CD8-positive, alpha-beta memory T cell (primary cell): ENCODE measurements around the gene ARID5A. TPM values are rescaled to one million over a fixed set of nuclear protein-coding genes. Genes with fewer than 3 reads are reported as not detected.
"Not testable (repeated sequence)": the region's sequence is repeated elsewhere in the genome, so short reads cannot be mapped to it uniquely, and the experiment has no call there.

ENCODE experiments used
- CTCF ChIA-PET: fragments of 350-600 bp; sonication (Branson Sonifier 250); formaldehyde crosslinking; loops from one replicate; lab custom pipeline; 2021; ENCODE audit warnings: antibody characterized with exemption; lab: Charles Lee
- POLR2A ChIA-PET: fragments of 350-600 bp; sonication (Branson Sonifier 250); formaldehyde crosslinking; loops from one replicate; lab custom pipeline; 2021; ENCODE audit warnings: antibody characterized with exemption; lab: Charles Lee
- DNase-seq, 5 donors: peaks; one replicate each; pipeline versions ENCODE4 v3.0.0 to v3.0.0-alpha.2; 2020 to 2022; ENCODE audit warnings: mixed read lengths in 1 of 5
- H3K27ac ChIP-seq: one replicate; pipeline ENCODE4 v1.7.0; 2013; ENCODE audit warnings: low read depth, mild to moderate bottlenecking, low read length, moderate library complexity
- H3K27me3 ChIP-seq: 2 replicates; pipeline ENCODE4 v1.7.0; 2013; ENCODE audit warnings: low read length, mild to moderate bottlenecking; ENCODE audit not compliant: insufficient read depth, poor library complexity, severe bottlenecking
- H3K36me3 ChIP-seq: 2 replicates; pipeline ENCODE4 v1.7.0; 2013; ENCODE audit warnings: mild to moderate bottlenecking, low read length, moderate library complexity; ENCODE audit not compliant: insufficient read depth
- H3K4me1 ChIP-seq: 2 replicates; pipeline ENCODE4 v1.7.0; 2013; ENCODE audit warnings: mild to moderate bottlenecking, low read length, moderate library complexity; ENCODE audit not compliant: insufficient read depth
- H3K4me3 ChIP-seq: 2 replicates; pipeline ENCODE4 v1.7.0; 2013; ENCODE audit warnings: mild to moderate bottlenecking, low read length
- H3K9me3 ChIP-seq: 2 replicates; pipeline ENCODE4 v1.7.0; 2013; ENCODE audit warnings: mild to moderate bottlenecking, low read length
- H3K27ac Mint-ChIP-seq, 8 donors: one replicate each; pipeline ENCODE4 v1.8.0; 2020 to 2021; ENCODE audit warnings: mixed read lengths in 8 of 8, mild to moderate bottlenecking in 6 of 8, inconsistent platforms in 3 of 8, moderate library complexity in 3 of 8
- H3K27me3 Mint-ChIP-seq, 2 donors: one replicate each; pipeline ENCODE4 v1.8.0; 2020 to 2021; ENCODE audit warnings: mixed read lengths in 2 of 2, mild to moderate bottlenecking in 1 of 2, moderate library complexity in 1 of 2
- H3K36me3 Mint-ChIP-seq, 3 donors: one replicate each; pipeline ENCODE4 v1.8.0; 2020 to 2021; ENCODE audit warnings: mixed read lengths in 3 of 3, inconsistent platforms in 1 of 3, mild to moderate bottlenecking in 1 of 3
- H3K4me1 Mint-ChIP-seq, 3 donors: one replicate each; pipeline ENCODE4 v1.8.0; 2020 to 2021; ENCODE audit warnings: mixed read lengths in 3 of 3, inconsistent platforms in 1 of 3, mild to moderate bottlenecking in 1 of 3
- H3K4me3 Mint-ChIP-seq, 7 donors: one replicate each; pipeline ENCODE4 v1.8.0; 2020 to 2021; ENCODE audit warnings: mixed read lengths in 7 of 7, mild to moderate bottlenecking in 6 of 7, moderate library complexity in 4 of 7, inconsistent platforms in 2 of 7
- H3K9me3 Mint-ChIP-seq, 5 donors: one replicate each; pipeline ENCODE4 v1.8.0; 2020 to 2022; ENCODE audit warnings: mixed read lengths in 5 of 5, mild to moderate bottlenecking in 3 of 5, moderate library complexity in 2 of 5, inconsistent platforms in 1 of 5
- polyA plus RNA-seq: library from polyadenylated mRNA; unstranded; fragments of 300-500 nt; fragmentation: Illumina TruSeq; gene quantifications from one replicate; pipeline ENCODE4 v1.2.3, GENCODE V29; 2021
- total RNA-seq, 2 experiments: library from RNA; stranded (reverse); gene quantifications; one replicate each; pipeline ENCODE4 v1.2.3, GENCODE V29; 2021

The ARID5A gene
- total and polyA plus RNA-seq, 3 experiments from 2014 or later: 84.0 to 147 (median 146) TPM

DNA sequence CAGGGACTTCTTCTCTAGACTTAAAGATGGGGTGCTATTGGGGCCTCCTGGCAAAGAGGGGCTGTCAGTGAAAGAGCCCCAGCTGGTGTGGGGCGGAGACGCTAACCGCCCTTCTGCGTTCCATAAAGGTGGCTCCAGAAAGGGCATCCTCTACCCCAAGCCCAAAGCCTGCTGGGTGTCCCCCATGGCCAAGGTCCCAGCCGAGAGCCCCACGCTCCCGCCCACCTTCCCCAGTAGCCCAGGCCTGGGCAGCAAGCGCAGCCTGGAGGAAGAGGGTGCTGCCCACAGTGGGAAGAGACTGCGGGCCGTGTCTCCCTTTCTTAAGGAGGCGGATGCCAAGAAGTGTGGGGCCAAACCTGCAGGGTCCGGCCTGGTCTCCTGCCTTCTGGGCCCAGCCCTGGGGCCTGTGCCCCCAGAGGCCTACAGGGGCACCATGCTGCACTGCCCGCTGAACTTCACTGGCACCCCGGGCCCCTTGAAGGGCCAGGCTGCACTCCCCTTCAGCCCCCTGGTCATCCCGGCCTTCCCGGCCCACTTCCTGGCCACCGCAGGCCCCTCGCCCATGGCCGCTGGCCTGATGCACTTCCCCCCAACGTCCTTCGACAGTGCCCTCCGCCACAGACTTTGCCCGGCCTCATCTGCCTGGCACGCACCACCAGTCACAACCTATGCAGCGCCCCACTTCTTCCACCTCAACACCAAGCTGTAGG lies 15.2 kb downstream of the ARID5A start:
- ChIA-PET CTCF (interaction anchor here (3.2 to 8.3 kb wide), 4 partner anchors 7 to 144 kb away, joined by 17 to 117 read pairs (median 58); partner anchors contain the start of gene ARID5A), POLR2A (interaction anchor here (0.6 kb wide), 1 partner anchor 13 kb away, joined by 3 read pairs; no protein-coding TSS in a partner anchor)
- Histone ChIP-seq H3K4me3 (no peak overlapping the region), H3K36me3 (peaks cover 18% of the 10 kb centered on the region), H3K9me3 (no peaks in the 10 kb centered on the region), H3K27ac (no peak overlapping the region), H3K4me1 (peaks cover 19% of the 10 kb centered on the region), H3K27me3 (no peaks in the 10 kb centered on the region)
- peaks cover 0 to 53% (median 2%) of the 10 kb centered on the region in 3 donors for H3K36me3 Mint-ChIP-seq
- H3K27ac Mint-ChIP-seq: peak overlapping the region in 3 of 8 donors; percentile 50 to 54 (median 52)
- H3K4me3 Mint-ChIP-seq: no peak overlapping the region
- no peaks in the 10 kb centered on the region for H3K9me3 Mint-ChIP-seq
- DNase-seq: no peak
- H3K4me1 Mint-ChIP-seq: peaks cover 24 to 44% (median 26%) of the 10 kb centered on the region in 3 donors
- H3K27me3 Mint-ChIP-seq: no peaks in the 10 kb centered on the region

- Histone ChIP-seq H3K27ac (no peak overlapping the region), H3K27me3 (no peaks in the 10 kb centered on the region), H3K4me3 (no peak overlapping the region), H3K9me3 (no peaks in the 10 kb centered on the region), H3K4me1 (peaks cover 12% of the 10 kb centered on the region), H3K36me3 (peaks cover 18% of the 10 kb centered on the region)
- Mint-ChIP-seq H3K27me3 (no peaks in the 10 kb centered on the region), H3K27ac (peak overlapping the region in 5 of 8 donors; percentile 15 to 74 (median 52)), H3K4me3 (no peak overlapping the region), H3K36me3 (peaks cover 0 to 46% (median 2%) of the 10 kb centered on the region in 3 donors), H3K4me1 (peaks cover 18 to 42% (median 20%) of the 10 kb centered on the region in 3 donors), H3K9me3 (no peaks in the 10 kb centered on the region)
- CTCF ChIA-PET: interaction anchor here (1.4 to 8.3 kb wide), 6 partner anchors 8 to 271 kb away, joined by 5 to 117 read pairs (median 32); partner anchors contain the start of gene ARID5A
- no peak for DNase-seq
- POLR2A ChIA-PET: interaction anchor here (3.0 kb wide), 1 partner anchor 13 kb away, joined by 51 read pairs; the partner anchor contains the start of gene ARID5A
These were observed 16.0 kb downstream of the ARID5A start for GRCh38 chr2:96552315-96553175.

- Histone ChIP-seq H3K27ac (no peak overlapping the region), H3K27me3 (no peaks in the 10 kb centered on the region), H3K36me3 (peaks cover 14% of the 10 kb centered on the region), H3K4me3 (no peak overlapping the region), H3K9me3 (no peaks in the 10 kb centered on the region), H3K4me1 (peaks cover 12% of the 10 kb centered on the region)
- H3K4me1 Mint-ChIP-seq: peaks cover 15 to 37% (median 19%) of the 10 kb centered on the region in 3 donors
- no peaks in the 10 kb centered on the region for H3K9me3 Mint-ChIP-seq
- no peaks in the 10 kb centered on the region for H3K27me3 Mint-ChIP-seq
- CTCF ChIA-PET: interaction anchor here (0.6 to 8.3 kb wide), 32 partner anchors 9 to 561 kb away, joined by 3 to 117 read pairs (median 5); partner anchors contain the start of genes ANKRD39 and ARID5A
- H3K4me3 Mint-ChIP-seq: peak overlapping the region in 5 of 7 donors; percentile 28 to 65 (median 37)
- POLR2A ChIA-PET: interaction anchor here (1.2 to 3.0 kb wide), 2 partner anchors 14 to 146 kb away, joined by 12 to 51 read pairs; partner anchors contain the start of gene ARID5A
- peak overlapping the region; percentile 15 to 94 (median 56) for H3K27ac Mint-ChIP-seq
- peaks cover 0 to 41% (median 2%) of the 10 kb centered on the region in 3 donors for H3K36me3 Mint-ChIP-seq
- DNase-seq: no peak
These were observed 16.8 kb downstream of the ARID5A start for GRCh38 chr2:96553176-96553956.

DNA sequence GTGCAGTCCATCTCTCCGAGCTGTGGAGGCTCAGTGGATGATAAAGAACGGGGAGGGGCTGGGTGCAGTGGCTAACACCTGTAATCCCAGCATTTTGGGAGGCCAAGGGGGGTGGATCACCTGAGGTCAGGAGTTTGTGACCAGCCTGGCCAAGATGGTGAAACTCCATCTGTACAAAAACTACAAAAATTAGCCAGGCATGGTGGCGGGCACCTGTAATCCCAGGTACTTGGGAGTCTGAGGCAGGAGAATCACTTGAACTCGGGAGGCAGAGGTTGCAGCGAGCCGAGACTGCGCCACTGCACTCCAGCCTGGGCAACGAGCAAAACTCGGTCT lies 17.4 kb downstream of the ARID5A start:
- Mint-ChIP-seq H3K27ac (peak overlapping the region in 7 of 8 donors; percentile 32 to 94 (median 61)), H3K4me3 (peak overlapping the region in 4 of 7 donors; percentile 28 to 41 (median 36)), H3K36me3 (peaks cover 0 to 35% (median 2%) of the 10 kb centered on the region in 3 donors), H3K4me1 (peaks cover 15 to 37% (median 19%) of the 10 kb centered on the region in 3 donors)
- peaks cover 12% of the 10 kb centered on the region for H3K4me1 ChIP-seq
- not testable (repeated sequence) for H3K27me3 ChIP-seq, DNase-seq, H3K27me3 Mint-ChIP-seq, H3K9me3 Mint-ChIP-seq, H3K9me3 ChIP-seq, H3K27ac ChIP-seq, H3K36me3 ChIP-seq, H3K4me3 ChIP-seq
- ChIA-PET CTCF (interaction anchor here (0.6 to 8.3 kb wide), 38 partner anchors 9 to 561 kb away, joined by 3 to 117 read pairs (median 4); partner anchors contain the start of genes ANKRD39 and ARID5A), POLR2A (interaction anchor here (1.0 to 3.0 kb wide), 3 partner anchors 15 to 147 kb away, joined by 4 to 51 read pairs (median 12); partner anchors contain the start of gene ARID5A)

- peaks cover 15 to 37% (median 19%) of the 10 kb centered on the region in 3 donors for H3K4me1 Mint-ChIP-seq
- Histone ChIP-seq H3K27ac (no peak overlapping the region), H3K27me3 (no peaks in the 10 kb centered on the region), H3K9me3 (no peaks in the 10 kb centered on the region), H3K36me3 (peaks cover 3% of the 10 kb centered on the region), H3K4me1 (peaks cover 12% of the 10 kb centered on the region), H3K4me3 (no peak overlapping the region)
- H3K27me3 Mint-ChIP-seq: no peaks in the 10 kb centered on the region
- DNase-seq: peak; percentile 59 to 81 (median 67)
- H3K27ac Mint-ChIP-seq: peak overlapping the region in 6 of 8 donors; percentile 32 to 94 (median 57)
- ChIA-PET CTCF (interaction anchor here (0.5 to 8.3 kb wide), 40 partner anchors 8 to 562 kb away, joined by 3 to 117 read pairs (median 4); partner anchors contain the start of genes ANKRD39 and ARID5A), POLR2A (interaction anchor here (1.0 to 3.0 kb wide), 3 partner anchors 15 to 147 kb away, joined by 4 to 51 read pairs (median 12); partner anchors contain the start of gene ARID5A)
- H3K36me3 Mint-ChIP-seq: peaks cover 0 to 35% (median 2%) of the 10 kb centered on the region in 3 donors
- H3K4me3 Mint-ChIP-seq: peak overlapping the region in 4 of 7 donors; percentile 13 to 61 (median 32)
- no peaks in the 10 kb centered on the region for H3K9me3 Mint-ChIP-seq
These were observed 18.0 kb downstream of the ARID5A start for GRCh38 chr2:96554293-96555145.

DNA sequence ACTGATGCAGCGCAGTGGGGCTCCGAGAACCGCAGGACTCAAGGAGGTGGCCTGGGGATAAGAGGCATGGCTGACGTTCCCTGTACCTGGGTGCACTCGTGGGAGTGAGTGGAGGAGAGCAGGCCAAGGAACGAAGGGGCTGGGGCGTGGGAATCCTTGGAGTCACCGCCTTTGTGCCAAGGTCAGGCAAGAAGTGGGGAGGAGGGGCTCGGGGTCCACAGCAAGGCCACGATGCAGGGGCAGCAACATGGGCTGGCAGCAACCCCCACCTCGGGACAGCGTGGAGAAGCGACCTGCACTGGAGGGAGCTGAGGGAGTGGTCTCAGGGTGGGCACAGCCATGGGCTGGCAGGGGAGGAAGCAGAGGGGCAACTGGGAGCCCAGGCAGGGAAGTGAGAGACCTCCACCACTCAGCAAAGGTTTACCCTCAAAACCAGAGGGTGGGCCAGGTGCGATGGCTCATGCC lies 18.6 kb downstream of the ARID5A start:
- Histone ChIP-seq H3K9me3 (no peaks in the 10 kb centered on the region), H3K27ac (no peak overlapping the region), H3K27me3 (no peaks in the 10 kb centered on the region), H3K4me3 (no peak overlapping the region), H3K4me1 (peaks cover 12% of the 10 kb centered on the region), H3K36me3 (no peaks in the 10 kb centered on the region)
- ChIA-PET POLR2A (interaction anchor here (3.0 kb wide), 1 partner anchor 16 kb away, joined by 51 read pairs; the partner anchor contains the start of gene ARID5A), CTCF (interaction anchor here (0.5 to 8.3 kb wide), 19 partner anchors 8 to 416 kb away, joined by 3 to 117 read pairs (median 6); partner anchors contain the start of gene ARID5A)
- Mint-ChIP-seq H3K4me3 (peak overlapping the region in 1 of 7 donors; percentile 61), H3K27me3 (no peaks in the 10 kb centered on the region), H3K4me1 (peaks cover 15 to 37% (median 19%) of the 10 kb centered on the region in 3 donors), H3K36me3 (peaks cover 0 to 30% (median 2%) of the 10 kb centered on the region in 3 donors), H3K9me3 (no peaks in the 10 kb centered on the region), H3K27ac (peak overlapping the region in 2 of 8 donors; percentile 8 to 58)
- DNase-seq: no peak
